ENCODE data around the gene SNAPC2.

Gene SNAPC2

GRCh38 chr19:7924651-7925170 lies 4.6 kb downstream of the SNAPC2 start:
- TF ChIP-seq, protein P1, sequence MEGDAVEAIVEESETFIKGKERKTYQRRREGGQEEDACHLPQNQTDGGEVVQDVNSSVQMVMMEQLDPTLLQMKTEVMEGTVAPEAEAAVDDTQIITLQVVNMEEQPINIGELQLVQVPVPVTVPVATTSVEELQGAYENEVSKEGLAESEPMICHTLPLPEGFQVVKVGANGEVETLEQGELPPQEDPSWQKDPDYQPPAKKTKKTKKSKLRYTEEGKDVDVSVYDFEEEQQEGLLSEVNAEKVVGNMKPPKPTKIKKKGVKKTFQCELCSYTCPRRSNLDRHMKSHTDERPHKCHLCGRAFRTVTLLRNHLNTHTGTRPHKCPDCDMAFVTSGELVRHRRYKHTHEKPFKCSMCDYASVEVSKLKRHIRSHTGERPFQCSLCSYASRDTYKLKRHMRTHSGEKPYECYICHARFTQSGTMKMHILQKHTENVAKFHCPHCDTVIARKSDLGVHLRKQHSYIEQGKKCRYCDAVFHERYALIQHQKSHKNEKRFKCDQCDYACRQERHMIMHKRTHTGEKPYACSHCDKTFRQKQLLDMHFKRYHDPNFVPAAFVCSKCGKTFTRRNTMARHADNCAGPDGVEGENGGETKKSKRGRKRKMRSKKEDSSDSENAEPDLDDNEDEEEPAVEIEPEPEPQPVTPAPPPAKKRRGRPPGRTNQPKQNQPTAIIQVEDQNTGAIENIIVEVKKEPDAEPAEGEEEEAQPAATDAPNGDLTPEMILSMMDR (IDR thresholded peaks at IDR 0.05), result no peak
- Histone ChIP-seq H3K27ac (peak overlapping the region in 1 of 2 donors; percentile 94), H3K4me3 (peak overlapping the region; percentile 75)
- no peak for DNase-seq (ENCODE audit: low spot score)

GRCh38 chr19:7925171-7925851 lies 5.2 kb downstream of the SNAPC2 start:
- TF ChIP-seq, protein P1 (IDR thresholded peaks at IDR 0.05), result peak; percentile 83
- peak overlapping the region in 1 of 2 donors; percentile 94 for H3K27ac ChIP-seq
- H3K4me3 ChIP-seq, result peak overlapping the region; percentile 75
- DNase-seq (ENCODE audit: low spot score), result no peak

- TF ChIP-seq, protein P1 (IDR thresholded peaks at IDR 0.05), result no peak
- H3K4me3 ChIP-seq, result peak within 1 kb of the TSS; percentile 75
- H3K27ac ChIP-seq, result peak within 1 kb of the TSS; percentile 55 to 94
- DNase-seq (ENCODE audit: low spot score), result no peak
These were observed 6.0 kb downstream of the SNAPC2 start, which contains the start of gene CTXN1 for GRCh38 chr19:7926021-7926726. Gene CTXN1, minus strand, starts transcription at chr19:7926135. Its CDS starts 597 bp downstream, at chr19:7925538.

GRCh38 chr19:7926727-7927604 lies 6.8 kb downstream of the SNAPC2 start:
- TF ChIP-seq, protein P1 (IDR thresholded peaks at IDR 0.05), result no peak
- DNase-seq (ENCODE audit: low spot score), result no peak
- H3K27ac ChIP-seq, result peak overlapping the region; percentile 94
- H3K4me3 ChIP-seq, result peak overlapping the region; percentile 75

- TF ChIP-seq, protein P1 (IDR thresholded peaks at IDR 0.05), result no peak
- Histone ChIP-seq H3K27ac (peak overlapping the region; percentile 94), H3K4me3 (peak overlapping the region; percentile 12)
- DNase-seq (ENCODE audit: low spot score), result no peak
These were observed 7.6 kb downstream of the SNAPC2 start for GRCh38 chr19:7927605-7928333.

GRCh38 chr19:7928334-7928706 lies 8.2 kb downstream of the SNAPC2 start:
- DNase-seq (ENCODE audit: low spot score), result no peak
- TF ChIP-seq, protein P1 (IDR thresholded peaks at IDR 0.05), result no peak
- peak overlapping the region; percentile 94 for H3K27ac ChIP-seq
- H3K4me3 ChIP-seq, result peak overlapping the region; percentile 12

Data from coronary artery (tissue), 2 donors.